GM13977 (cell line): ENCODE results near the gene SKAP1.
"Not testable (repeated sequence)": the region's sequence is repeated elsewhere in the genome, so short reads cannot be mapped to it uniquely, and the experiment has no call there.

Source experiments
- DNase-seq: peaks from one replicate; pipeline ENCODE4 v3.0.0; 2012; ENCODE audit warnings: low spot score
- in situ Hi-C: fragments of 300-500 bp; cut with MboI; formaldehyde crosslinking; loops from one replicate; pipeline ENCODE4 v1.12.0; 2022; ENCODE audit warnings: low sequenced_read_pairs, low pct_unique_long_range_greater_than_20kb, mixed read lengths, inconsistent platforms; ENCODE audit not compliant: unreplicated experiment
- TF ChIP-seq, protein P1 (sequence below): IDR thresholded peaks from 2 replicates; pipeline ENCODE4 v1.5.1; 2012; ENCODE audit warnings: mild to moderate bottlenecking, control low read depth; ENCODE audit not compliant: insufficient read depth; ENCODE audit errors: extremely low read depth, missing control alignments

The SKAP1 gene

DNA sequence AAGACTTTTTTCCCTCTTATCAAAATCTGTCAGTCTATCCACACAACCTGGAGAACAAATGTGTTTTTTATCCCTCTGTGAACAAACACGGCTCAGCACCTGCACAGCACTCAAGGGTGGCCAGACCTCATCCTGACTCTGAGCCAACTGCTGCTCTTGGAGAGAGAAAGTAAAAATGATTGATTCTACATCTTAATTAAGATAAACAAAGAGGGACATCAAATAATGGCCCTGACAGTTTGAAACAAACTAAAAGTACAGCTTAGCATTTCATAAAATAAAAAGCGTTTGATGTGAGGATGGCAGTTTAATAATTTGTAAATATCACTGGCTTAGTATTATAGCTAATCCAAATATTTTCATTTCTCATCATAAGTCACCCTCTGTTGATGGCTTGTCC is 216.2 kb downstream of the SKAP1 start:
- no peak for DNase-seq
- TF ChIP-seq, protein P1, sequence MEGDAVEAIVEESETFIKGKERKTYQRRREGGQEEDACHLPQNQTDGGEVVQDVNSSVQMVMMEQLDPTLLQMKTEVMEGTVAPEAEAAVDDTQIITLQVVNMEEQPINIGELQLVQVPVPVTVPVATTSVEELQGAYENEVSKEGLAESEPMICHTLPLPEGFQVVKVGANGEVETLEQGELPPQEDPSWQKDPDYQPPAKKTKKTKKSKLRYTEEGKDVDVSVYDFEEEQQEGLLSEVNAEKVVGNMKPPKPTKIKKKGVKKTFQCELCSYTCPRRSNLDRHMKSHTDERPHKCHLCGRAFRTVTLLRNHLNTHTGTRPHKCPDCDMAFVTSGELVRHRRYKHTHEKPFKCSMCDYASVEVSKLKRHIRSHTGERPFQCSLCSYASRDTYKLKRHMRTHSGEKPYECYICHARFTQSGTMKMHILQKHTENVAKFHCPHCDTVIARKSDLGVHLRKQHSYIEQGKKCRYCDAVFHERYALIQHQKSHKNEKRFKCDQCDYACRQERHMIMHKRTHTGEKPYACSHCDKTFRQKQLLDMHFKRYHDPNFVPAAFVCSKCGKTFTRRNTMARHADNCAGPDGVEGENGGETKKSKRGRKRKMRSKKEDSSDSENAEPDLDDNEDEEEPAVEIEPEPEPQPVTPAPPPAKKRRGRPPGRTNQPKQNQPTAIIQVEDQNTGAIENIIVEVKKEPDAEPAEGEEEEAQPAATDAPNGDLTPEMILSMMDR = no peak
- in situ Hi-C loops = no loop called here

- no peak for DNase-seq
- in situ Hi-C loops = no loop called here
- TF ChIP-seq, protein P1 = no peak
These were observed 218.2 kb downstream of the SKAP1 start for GRCh38 chr17:48211787-48212186.

DNA sequence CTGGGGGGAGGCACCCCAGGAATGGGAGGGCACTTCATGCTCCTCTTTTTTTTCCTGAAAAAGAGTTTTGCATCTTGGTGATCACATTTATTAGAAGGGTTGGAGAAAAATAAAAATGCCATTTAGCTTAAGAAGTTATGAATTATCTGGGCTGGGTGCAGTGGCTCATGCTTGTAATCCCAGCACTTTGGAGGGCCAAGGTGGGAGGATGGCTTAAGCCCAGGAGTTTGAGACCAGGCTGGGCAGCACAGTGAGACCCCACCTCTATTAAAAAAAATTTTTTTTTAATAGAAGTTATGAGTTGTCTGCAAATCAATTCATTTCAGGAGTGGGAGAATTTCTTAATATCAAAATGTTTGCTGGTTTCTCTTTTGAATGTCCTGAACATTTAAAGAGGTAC is 219.0 kb downstream of the SKAP1 start:
- TF ChIP-seq, protein P1 = no peak
- in situ Hi-C loops = no loop called here
- DNase-seq = no peak

DNA sequence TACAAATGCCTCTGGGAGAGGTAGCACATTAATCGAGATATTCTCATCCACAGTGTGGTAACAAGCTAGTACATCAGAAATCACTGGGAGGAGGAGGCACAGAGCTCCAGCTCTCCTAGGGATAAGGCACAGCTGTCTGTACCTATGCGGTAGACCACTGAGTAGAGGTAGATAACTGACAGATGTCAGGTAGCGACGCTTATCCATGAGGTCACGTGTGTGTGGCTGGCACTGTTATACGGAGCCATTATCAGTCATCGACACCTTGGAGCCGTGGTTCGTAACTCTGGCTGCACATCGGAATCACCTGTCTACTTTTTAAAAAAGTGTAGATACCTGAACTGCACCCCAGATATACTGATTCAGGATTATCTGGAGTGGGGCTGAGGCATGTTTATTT is 220.0 kb downstream of the SKAP1 start:
- DNase-seq = no peak
- in situ Hi-C loops = no loop called here
- TF ChIP-seq, protein P1 = no peak

- in situ Hi-C loops = no loop called here
- TF ChIP-seq, protein P1 = no peak
- no peak for DNase-seq
These were observed 222.1 kb downstream of the SKAP1 start for GRCh38 chr17:48207776-48208544.

GRCh38 chr17:48207036-48207435 is 223.0 kb downstream of the SKAP1 start:
- in situ Hi-C loops, DNase-seq: not testable (repeated sequence)

- DNase-seq = no peak
- TF ChIP-seq, protein P1 = no peak
- in situ Hi-C loops = no loop called here
These were observed 227.1 kb downstream of the SKAP1 start for GRCh38 chr17:48202959-48203358.
